ENCODE results near the gene SYNDIG1L.

The SYNDIG1L gene

DNA sequence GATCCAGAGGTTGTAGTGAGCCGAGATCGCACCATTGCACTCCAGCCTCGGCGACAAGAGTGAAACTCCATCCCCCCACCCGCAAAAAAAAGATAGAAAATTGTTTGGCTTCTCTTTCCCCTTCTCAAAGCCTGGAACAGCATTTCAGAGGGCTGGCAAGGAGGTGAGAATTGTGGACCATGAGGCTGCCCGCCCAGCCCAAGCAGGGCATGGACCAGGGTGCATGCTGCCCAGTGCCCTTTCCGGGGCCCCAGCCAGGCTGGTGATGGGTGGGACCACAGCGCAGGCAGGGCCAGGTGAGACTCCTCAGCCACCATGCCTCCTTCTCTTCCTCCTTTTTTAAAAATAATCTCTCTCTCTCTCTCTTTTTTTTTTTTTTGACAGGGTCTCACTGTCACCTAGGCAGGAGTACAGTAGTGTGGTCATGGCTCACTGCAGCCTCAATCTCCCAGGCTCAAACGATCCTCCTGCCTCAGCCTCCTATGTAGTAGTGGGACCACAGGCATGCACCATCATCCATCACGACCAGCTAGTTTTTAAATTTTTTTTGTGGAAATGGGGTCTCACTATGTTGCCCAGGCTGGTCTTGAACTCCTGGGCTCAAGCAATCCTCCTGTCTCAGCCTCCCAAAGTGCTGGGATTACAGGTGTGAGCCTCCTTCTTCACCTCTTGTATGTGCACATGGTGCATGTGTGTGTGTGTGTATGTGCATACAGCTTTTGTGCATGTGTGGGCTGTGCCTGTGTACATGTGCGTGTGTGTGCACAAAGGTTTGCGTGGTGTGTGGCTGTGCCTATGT lies 22.2 kb downstream of the SYNDIG1L start:
- no peak overlapping the region for H3K4me3 ChIP-seq (ENCODE audit: extremely low read depth, insufficient read depth, low read length, poor library complexity, severe bottlenecking)
- H3K36me3 ChIP-seq (ENCODE audit: control insufficient read depth, insufficient read depth, low read length): no peaks in the 10 kb centered on the region
- peaks cover 20% of the 10 kb centered on the region for H3K4me1 ChIP-seq (ENCODE audit: control insufficient read depth, insufficient read depth, low read length, poor library complexity, severe bottlenecking)
- H3K27ac ChIP-seq (ENCODE audit: low read depth, low read length, severe bottlenecking): no peak overlapping the region
- H3K9me3 ChIP-seq (ENCODE audit: control insufficient read depth, low read length): no peaks in the 10 kb centered on the region
- 91 to 95% methylated on average over 8 to 9 of the region's 12 CpGs for WGBS, 2 experiments (ENCODE audit: insufficient coverage in 2 of 2)

DNA sequence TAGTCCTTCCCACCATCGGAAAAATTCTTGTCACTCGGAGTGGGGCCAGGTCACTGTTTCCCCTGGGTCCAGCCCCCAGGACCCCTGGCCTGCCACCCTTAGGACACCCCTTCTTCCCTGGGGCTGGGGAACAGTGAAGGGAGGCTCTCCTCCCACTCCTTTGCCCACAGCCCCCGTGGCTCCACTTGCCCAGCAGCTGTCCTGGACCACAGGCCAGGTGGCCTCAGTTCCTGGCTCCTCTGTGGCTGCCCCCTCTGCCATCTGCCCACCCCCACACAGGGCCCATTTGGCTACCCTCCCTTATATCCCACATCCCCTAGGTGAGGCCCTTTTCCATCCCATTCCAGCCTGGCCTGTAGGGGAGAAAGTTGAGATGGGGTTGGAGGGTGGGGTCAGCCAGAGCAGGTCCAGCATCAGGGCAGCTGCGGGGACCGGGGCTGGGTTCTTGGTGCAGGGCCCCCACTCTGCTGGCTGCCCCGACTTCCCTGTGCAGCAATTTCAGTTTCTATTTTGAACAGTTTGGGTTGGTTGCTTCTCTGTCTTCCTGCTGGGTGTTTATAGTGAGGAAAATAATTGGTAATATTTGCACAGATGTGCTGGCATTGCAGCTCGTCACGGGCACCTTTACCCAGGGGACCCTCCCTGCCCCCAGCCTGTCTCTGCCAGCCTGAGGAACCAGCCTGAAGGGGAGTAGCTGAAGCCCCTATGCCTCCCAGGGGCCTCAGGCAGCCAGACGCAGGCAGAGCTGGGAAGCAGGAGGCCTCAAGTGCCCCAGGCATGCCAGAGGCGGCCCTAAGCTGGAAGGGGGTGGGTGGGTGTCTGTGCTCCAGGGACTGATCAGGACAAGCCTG lies 23.4 kb downstream of the SYNDIG1L start:
- no peaks in the 10 kb centered on the region for H3K9me3 ChIP-seq (ENCODE audit: control insufficient read depth, low read length)
- H3K36me3 ChIP-seq (ENCODE audit: control insufficient read depth, insufficient read depth, low read length): no peaks in the 10 kb centered on the region
- no peak overlapping the region for H3K4me3 ChIP-seq (ENCODE audit: extremely low read depth, insufficient read depth, low read length, poor library complexity, severe bottlenecking)
- no peak overlapping the region for H3K27ac ChIP-seq (ENCODE audit: low read depth, low read length, severe bottlenecking)
- 75 to 85% methylated on average over 5 to 10 of the region's 10 CpGs for WGBS, 2 experiments (ENCODE audit: insufficient coverage in 2 of 2)
- peaks cover 20% of the 10 kb centered on the region for H3K4me1 ChIP-seq (ENCODE audit: control insufficient read depth, insufficient read depth, low read length, poor library complexity, severe bottlenecking)

DNA sequence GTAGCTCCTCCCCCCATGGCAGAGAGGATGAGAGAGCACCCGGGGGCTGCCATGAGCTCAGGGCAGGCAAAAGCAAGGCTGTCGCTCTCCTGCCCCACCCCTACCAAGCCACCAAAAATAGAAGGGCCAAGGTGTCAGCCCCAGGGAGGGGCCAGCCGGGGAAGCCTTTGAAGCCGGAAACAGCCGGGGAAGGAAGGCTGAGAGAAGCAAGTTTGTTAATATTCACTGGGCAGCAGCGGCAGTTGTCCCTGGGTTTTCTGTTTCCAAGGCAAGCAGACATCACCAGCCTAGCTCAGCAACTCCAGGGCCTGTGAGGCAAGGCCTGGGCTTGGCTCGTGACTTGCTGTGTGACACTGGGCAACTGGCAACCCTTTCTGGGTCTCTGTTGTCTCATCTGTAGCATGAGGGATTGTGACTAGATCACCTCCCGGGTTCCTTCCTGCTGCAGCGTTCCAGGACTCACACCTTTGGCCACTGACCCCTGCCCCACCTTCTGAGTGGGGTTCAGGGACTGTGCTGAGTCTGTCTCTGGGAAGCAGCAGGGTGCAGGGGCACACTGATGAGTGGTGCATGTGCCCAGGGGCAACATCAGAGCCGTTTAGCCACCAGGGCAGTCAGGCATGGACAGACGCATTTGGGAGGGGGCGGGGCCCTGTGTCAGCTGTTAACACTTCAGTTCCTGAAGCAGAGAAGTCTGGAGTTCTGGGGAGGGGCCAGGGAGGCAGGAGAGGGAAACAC lies 24.3 kb downstream of the SYNDIG1L start:
- 6 to 13% methylated on average over 9 to 11 of the region's 12 CpGs for WGBS, 2 experiments (ENCODE audit: insufficient coverage in 2 of 2)
- Histone ChIP-seq H3K4me3 (ENCODE audit: extremely low read depth, insufficient read depth, low read length, poor library complexity, severe bottlenecking) (peak overlapping the region; percentile 11), H3K36me3 (ENCODE audit: control insufficient read depth, insufficient read depth, low read length) (no peaks in the 10 kb centered on the region), H3K4me1 (ENCODE audit: control insufficient read depth, insufficient read depth, low read length, poor library complexity, severe bottlenecking) (peaks cover 20% of the 10 kb centered on the region), H3K27ac (ENCODE audit: low read depth, low read length, severe bottlenecking) (peak overlapping the region; percentile 47), H3K9me3 (ENCODE audit: control insufficient read depth, low read length) (no peaks in the 10 kb centered on the region)

DNA sequence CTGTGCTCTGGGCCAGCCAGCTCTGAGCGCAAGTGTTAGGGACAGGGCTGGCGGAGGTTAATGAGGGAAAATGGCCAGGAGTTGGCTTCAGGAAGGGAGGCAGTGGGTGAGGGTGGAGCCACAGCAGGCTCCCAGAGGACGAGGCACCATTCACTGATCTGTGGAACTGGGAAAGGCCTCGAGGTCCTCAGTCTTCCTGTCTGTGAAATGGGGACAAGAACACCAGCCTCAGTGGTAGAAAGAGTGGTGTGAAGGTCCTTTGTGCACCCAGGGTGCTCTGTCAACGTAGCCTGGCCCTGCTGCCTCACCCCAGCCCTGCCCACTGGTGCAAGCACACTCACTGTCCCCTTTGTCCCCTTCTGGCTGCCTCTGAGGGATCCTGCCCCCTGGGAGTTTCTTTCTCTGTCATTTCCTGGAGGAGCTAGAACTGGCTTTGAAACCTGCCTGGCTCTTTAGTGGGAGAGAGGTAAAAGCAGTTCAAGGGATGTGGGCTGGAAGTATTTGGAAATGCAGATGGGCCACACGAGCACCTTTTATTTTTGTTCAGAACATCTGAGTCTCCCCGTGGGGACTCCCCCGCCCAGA lies 25.0 kb downstream of the SYNDIG1L start:
- no peak overlapping the region for H3K27ac ChIP-seq (ENCODE audit: low read depth, low read length, severe bottlenecking)

DNA sequence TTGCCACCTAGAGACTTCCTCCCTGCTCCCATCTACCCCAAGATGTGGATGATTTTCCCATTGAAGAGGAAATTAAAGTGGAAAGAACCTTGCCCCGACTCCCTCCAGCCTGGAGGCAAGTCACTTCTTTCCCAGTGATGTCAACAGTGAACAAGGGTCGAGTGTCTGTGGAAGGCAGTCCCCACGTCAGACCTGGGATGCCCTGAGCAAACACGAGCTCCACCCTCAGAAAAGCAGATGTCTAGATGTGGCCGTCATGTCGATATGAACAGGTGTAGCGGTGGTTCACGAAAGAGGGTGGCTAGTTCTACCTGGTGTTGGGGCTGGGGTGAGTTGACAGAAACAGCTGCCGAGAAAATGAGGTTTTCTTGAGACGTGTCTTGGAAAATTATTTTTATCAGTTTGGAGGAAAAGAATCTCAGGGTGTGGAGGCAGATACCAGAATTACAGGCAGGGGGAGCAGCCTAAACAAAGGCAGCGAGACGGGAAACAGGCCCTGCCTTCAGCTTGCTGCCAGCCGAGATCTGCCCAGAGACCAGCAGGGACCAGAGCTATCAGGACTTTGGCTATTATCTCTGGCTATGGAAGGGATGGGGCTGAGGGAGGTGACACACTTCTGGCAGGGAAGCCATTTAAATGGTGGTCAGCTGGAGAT lies 25.9 kb downstream of the SYNDIG1L start:
- Histone ChIP-seq H3K36me3 (ENCODE audit: control insufficient read depth, insufficient read depth, low read length) (no peaks in the 10 kb centered on the region), H3K4me1 (ENCODE audit: control insufficient read depth, insufficient read depth, low read length, poor library complexity, severe bottlenecking) (peaks cover 20% of the 10 kb centered on the region), H3K9me3 (ENCODE audit: control insufficient read depth, low read length) (no peaks in the 10 kb centered on the region), H3K27ac (ENCODE audit: low read depth, low read length, severe bottlenecking) (no peak overlapping the region), H3K4me3 (ENCODE audit: extremely low read depth, insufficient read depth, low read length, poor library complexity, severe bottlenecking) (no peak overlapping the region)
- 72 to 74% methylated on average over 13 of the region's 13 CpGs for WGBS, 2 experiments (ENCODE audit: insufficient coverage in 2 of 2)

More for the DNA sequence above, 25.0 kb downstream of the SYNDIG1L start:
- H3K36me3 ChIP-seq (ENCODE audit: control insufficient read depth, insufficient read depth, low read length): no peaks in the 10 kb centered on the region
- H3K9me3 ChIP-seq (ENCODE audit: control insufficient read depth, low read length): no peaks in the 10 kb centered on the region
- WGBS, 2 experiments (ENCODE audit: insufficient coverage in 2 of 2): 40 to 44% methylated on average over 4 to 7 of the region's 8 CpGs
- peak overlapping the region; percentile 11 for H3K4me3 ChIP-seq (ENCODE audit: extremely low read depth, insufficient read depth, low read length, poor library complexity, severe bottlenecking)
- H3K4me1 ChIP-seq (ENCODE audit: control insufficient read depth, insufficient read depth, low read length, poor library complexity, severe bottlenecking): peaks cover 20% of the 10 kb centered on the region

DNA sequence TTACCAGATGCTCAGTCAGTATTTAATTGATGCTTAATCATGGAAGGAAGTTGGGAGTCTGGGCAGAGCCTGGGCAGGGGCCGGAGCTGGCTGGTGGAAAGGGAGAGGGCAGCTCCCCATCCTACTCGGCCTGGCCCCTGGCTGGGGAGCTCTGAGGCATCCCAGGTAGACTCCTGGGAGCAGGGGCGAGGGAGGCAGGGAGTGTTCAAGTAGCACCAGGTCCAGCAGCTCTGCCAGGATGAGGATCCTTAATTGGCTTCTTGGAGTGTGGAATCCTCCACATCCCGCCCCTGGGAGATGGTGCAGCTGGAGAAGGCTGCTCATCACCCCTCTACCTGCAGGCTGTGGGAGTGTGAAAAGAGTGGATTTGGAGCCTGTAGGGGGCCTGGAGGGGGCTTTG lies 30.9 kb downstream of the SYNDIG1L start:
- WGBS, 2 experiments (ENCODE audit: insufficient coverage in 2 of 2): 80 to 83% methylated on average over 2 to 4 of the region's 4 CpGs
- Histone ChIP-seq H3K4me3 (ENCODE audit: extremely low read depth, insufficient read depth, low read length, poor library complexity, severe bottlenecking) (no peak overlapping the region), H3K27ac (ENCODE audit: low read depth, low read length, severe bottlenecking) (no peak overlapping the region), H3K9me3 (ENCODE audit: control insufficient read depth, low read length) (no peaks in the 10 kb centered on the region), H3K4me1 (ENCODE audit: control insufficient read depth, insufficient read depth, low read length, poor library complexity, severe bottlenecking) (no peaks in the 10 kb centered on the region), H3K36me3 (ENCODE audit: control insufficient read depth, insufficient read depth, low read length) (no peaks in the 10 kb centered on the region)

DNA sequence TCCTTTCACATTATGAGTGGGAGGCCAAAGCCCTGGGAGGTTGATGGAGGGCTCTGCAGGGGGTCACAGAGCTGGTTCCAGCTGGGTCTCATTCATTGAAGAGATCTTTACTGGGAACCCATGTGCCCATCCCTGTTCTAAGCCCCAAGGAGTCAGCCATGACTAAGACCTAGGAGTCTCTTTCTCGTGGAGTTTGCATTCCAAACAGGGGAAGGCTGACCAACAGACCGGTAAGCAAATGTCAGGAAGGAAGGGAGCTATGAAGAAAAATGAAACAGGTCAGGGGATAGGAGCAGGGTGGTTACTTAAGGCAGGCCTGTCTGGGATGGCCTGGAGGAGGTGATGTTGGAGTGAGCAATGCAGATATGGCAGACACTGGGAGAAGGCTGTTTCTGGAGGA lies 31.5 kb downstream of the SYNDIG1L start:
- 68 to 74% methylated on average over 2 of the region's 2 CpGs for WGBS, 2 experiments (ENCODE audit: insufficient coverage in 2 of 2)
- Histone ChIP-seq H3K4me1 (ENCODE audit: control insufficient read depth, insufficient read depth, low read length, poor library complexity, severe bottlenecking) (no peaks in the 10 kb centered on the region), H3K4me3 (ENCODE audit: extremely low read depth, insufficient read depth, low read length, poor library complexity, severe bottlenecking) (no peak overlapping the region), H3K36me3 (ENCODE audit: control insufficient read depth, insufficient read depth, low read length) (no peaks in the 10 kb centered on the region), H3K9me3 (ENCODE audit: control insufficient read depth, low read length) (no peaks in the 10 kb centered on the region), H3K27ac (ENCODE audit: low read depth, low read length, severe bottlenecking) (no peak overlapping the region)

DNA sequence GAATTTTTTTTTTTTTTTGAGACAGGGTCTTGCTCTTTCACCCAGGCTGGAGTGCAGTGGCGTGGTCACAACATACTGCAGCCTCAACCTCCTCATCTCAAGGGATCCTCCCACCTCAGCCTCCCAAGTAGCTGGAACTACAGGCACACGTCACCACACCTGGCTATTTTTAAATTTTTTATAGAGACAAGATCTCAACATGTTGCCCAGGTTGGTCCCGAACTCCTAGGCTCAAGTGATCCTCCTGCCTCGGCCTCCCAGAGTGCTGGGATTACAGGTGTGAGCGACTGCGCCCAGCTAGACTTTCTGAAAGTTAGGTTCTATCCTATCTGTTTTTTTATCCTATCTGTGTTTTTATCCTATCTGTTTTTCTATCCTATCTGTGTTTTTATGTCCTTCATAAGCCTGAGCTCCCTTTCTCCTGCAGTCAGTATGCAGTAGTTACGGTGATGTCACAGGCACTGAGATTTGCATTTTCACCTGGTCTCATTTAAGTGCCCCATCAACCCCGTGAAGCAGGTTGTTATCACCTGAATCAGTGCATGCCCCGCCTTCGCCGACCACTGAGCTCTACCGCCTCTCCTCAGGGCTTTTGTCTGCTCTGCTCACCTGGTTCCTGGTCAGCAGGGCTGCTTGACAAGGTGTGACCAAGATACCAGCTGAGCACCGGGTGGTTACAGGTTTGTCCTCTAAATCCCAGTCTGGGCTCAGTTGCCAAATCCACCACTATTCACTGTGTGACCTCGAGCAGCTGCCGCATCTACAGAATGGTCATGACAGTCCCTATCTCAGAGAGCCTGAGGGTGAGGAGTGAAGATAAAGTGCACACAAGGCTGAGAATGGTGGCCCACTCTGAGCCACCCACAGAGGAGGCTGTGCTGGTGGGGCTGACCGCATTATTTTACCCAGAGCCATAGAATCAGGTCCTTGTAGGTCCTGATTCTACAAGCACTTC lies 33.1 kb downstream of the SYNDIG1L start:
- WGBS, 2 experiments (ENCODE audit: insufficient coverage in 2 of 2): 92 to 93% methylated on average over 13 to 14 of the region's 16 CpGs
- Histone ChIP-seq H3K4me1 (ENCODE audit: control insufficient read depth, insufficient read depth, low read length, poor library complexity, severe bottlenecking) (no peaks in the 10 kb centered on the region), H3K36me3 (ENCODE audit: control insufficient read depth, insufficient read depth, low read length) (no peaks in the 10 kb centered on the region), H3K27ac (ENCODE audit: low read depth, low read length, severe bottlenecking) (no peak overlapping the region), H3K9me3 (ENCODE audit: control insufficient read depth, low read length) (no peaks in the 10 kb centered on the region), H3K4me3 (ENCODE audit: extremely low read depth, insufficient read depth, low read length, poor library complexity, severe bottlenecking) (no peak overlapping the region)

DNA sequence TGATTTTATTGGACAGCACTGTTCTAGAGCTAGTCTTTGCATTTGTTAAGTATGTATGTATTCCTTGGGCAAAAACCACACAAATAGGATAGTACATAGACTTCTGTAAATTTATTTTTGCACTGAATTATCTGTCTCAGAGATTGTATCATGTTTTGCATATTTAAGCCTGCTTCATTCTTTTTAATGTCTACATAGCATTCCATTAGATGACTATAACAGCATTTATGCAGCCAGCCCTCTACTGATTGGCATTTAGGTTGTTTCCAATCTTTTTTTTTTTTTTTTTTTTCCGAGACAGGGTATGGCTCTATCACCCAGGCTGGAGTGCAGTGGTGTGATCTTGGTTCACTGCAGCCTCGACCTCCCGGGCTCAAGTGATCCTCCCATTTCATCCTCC lies 34.5 kb downstream of the SYNDIG1L start:
- H3K27ac ChIP-seq (ENCODE audit: low read depth, low read length, severe bottlenecking): no peak overlapping the region
- no peaks in the 10 kb centered on the region for H3K4me1 ChIP-seq (ENCODE audit: control insufficient read depth, insufficient read depth, low read length, poor library complexity, severe bottlenecking)
- no peaks in the 10 kb centered on the region for H3K36me3 ChIP-seq (ENCODE audit: control insufficient read depth, insufficient read depth, low read length)
- H3K9me3 ChIP-seq (ENCODE audit: control insufficient read depth, low read length): no peaks in the 10 kb centered on the region
- whole genome bisulfite sequencing, 2 experiments (ENCODE audit: insufficient coverage in 2 of 2): 93% methylated on average over 2 of the region's 3 CpGs; no CpG with 5 or more reads in 1 of the 2 experiments
- no peak overlapping the region for H3K4me3 ChIP-seq (ENCODE audit: extremely low read depth, insufficient read depth, low read length, poor library complexity, severe bottlenecking)

All from mesodermal cell (in vitro differentiated cells).